ENCODE results near the gene FAM13A.

GRCh38 chr4:88809101-88809500 is 247.9 kb downstream of the FAM13A start:
- TF ChIP-seq CTCF (IDR thresholded peaks at IDR 0.05), result no peak
- TF ChIP-seq POLR2A (IDR thresholded peaks at IDR 0.05), result no peak
